Measurements from ENCODE around the gene EDNRA. TPM values are rescaled to one million over a fixed set of nuclear protein-coding genes. Genes with fewer than 3 reads are reported as not detected.

Gene EDNRA
- total RNA-seq, 1 experiment from 2014 or later = not detected

GRCh38 chr4:147542229-147542990 is 61.5 kb downstream of the EDNRA start:
- H3K4me1 ChIP-seq (replicated peaks; ENCODE audit: insufficient read depth) = no peaks in the 10 kb centered on the region
- ChIA-PET POLR2A (ENCODE audit: unreplicated experiment) (no interaction called here), CTCF (no interaction called here)
- no peaks in the 10 kb centered on the region for H3K9me2 ChIP-seq (ENCODE audit: insufficient read depth)
- DNase-seq = peak in 1 of 2 experiments; percentile 40
- H3K4me2 ChIP-seq = peak overlapping the region; percentile 34; the same call in 1 of the 2 replicates
- H4K20me1 ChIP-seq (ENCODE audit: insufficient read depth) = no peaks in the 10 kb centered on the region
- H3K36me3 ChIP-seq (ENCODE audit: low read depth) = no peaks in the 10 kb centered on the region
- H3K4me3 ChIP-seq = no peak overlapping the region
- intact Hi-C loops (cut with micrococcal nuclease; ENCODE audit: unreplicated experiment) = no loop called here
- no peak for TF ChIP-seq CTCF (conservative IDR thresholded peaks at IDR 0.05)
- TF ChIP-seq EZH2 (IDR thresholded peaks at IDR 0.05; ENCODE audit: low read depth) = no peak
- H3K27me3 ChIP-seq (ENCODE audit: insufficient read depth, low read depth) = no peaks in the 10 kb centered on the region
- no peak overlapping the region for H3K27ac ChIP-seq
- no peak overlapping the region for H2AFZ ChIP-seq
- H3K9me3 ChIP-seq (ENCODE audit: insufficient read depth, low read depth) = no peaks in the 10 kb centered on the region
- H3F3A ChIP-seq (ENCODE audit: insufficient read depth, low read depth) = no peaks in the 10 kb centered on the region
- TSS peak; percentile 52 for BruUV-seq (replicated peaks)
- H3K79me2 ChIP-seq (ENCODE audit: low read depth) = no peaks in the 10 kb centered on the region

GRCh38 chr4:147543034-147543433 is 62.1 kb downstream of the EDNRA start:
- H3K36me3 ChIP-seq (ENCODE audit: low read depth) = no peaks in the 10 kb centered on the region
- H4K20me1 ChIP-seq (ENCODE audit: insufficient read depth) = no peaks in the 10 kb centered on the region
- no peaks in the 10 kb centered on the region for H3K27me3 ChIP-seq (ENCODE audit: insufficient read depth, low read depth)
- POLR2A ChIA-PET (ENCODE audit: unreplicated experiment) = no interaction called here
- BruUV-seq (replicated peaks) = no TSS peak
- no peak overlapping the region for H3K27ac ChIP-seq
- H3K4me2 ChIP-seq = peak overlapping the region; percentile 34; the same call in 1 of the 2 replicates
- no peaks in the 10 kb centered on the region for H3K4me1 ChIP-seq (replicated peaks; ENCODE audit: insufficient read depth)
- no peaks in the 10 kb centered on the region for H3K79me2 ChIP-seq (ENCODE audit: low read depth)
- no peaks in the 10 kb centered on the region for H3K9me3 ChIP-seq (ENCODE audit: insufficient read depth, low read depth)
- H3K9me2 ChIP-seq (ENCODE audit: insufficient read depth) = no peaks in the 10 kb centered on the region
- no peak overlapping the region for H2AFZ ChIP-seq
- no peak overlapping the region for H3K4me3 ChIP-seq
- no peaks in the 10 kb centered on the region for H3F3A ChIP-seq (ENCODE audit: insufficient read depth, low read depth)
- peak in 1 of 2 experiments; percentile 38 for DNase-seq
- intact Hi-C loops (cut with micrococcal nuclease; ENCODE audit: unreplicated experiment) = no loop called here
- CTCF ChIA-PET = interaction anchor here (0.6 kb wide), 1 partner anchor 184 kb away, joined by 3 read pairs; no protein-coding TSS in a partner anchor
- TF ChIP-seq EZH2 (IDR thresholded peaks at IDR 0.05; ENCODE audit: low read depth) (no peak), CTCF (conservative IDR thresholded peaks at IDR 0.05) (no peak)

GRCh38 chr4:147546349-147546748 is 65.5 kb downstream of the EDNRA start:
- BruUV-seq (replicated peaks) = no TSS peak
- no peaks in the 10 kb centered on the region for H3K9me3 ChIP-seq (ENCODE audit: insufficient read depth, low read depth)
- no peak overlapping the region for H3K27ac ChIP-seq
- TF ChIP-seq EZH2 (IDR thresholded peaks at IDR 0.05; ENCODE audit: low read depth) (no peak), CTCF (conservative IDR thresholded peaks at IDR 0.05) (no peak)
- H3K36me3 ChIP-seq (ENCODE audit: low read depth) = no peaks in the 10 kb centered on the region
- H4K20me1 ChIP-seq (ENCODE audit: insufficient read depth) = no peaks in the 10 kb centered on the region
- H3K9me2 ChIP-seq (ENCODE audit: insufficient read depth) = no peaks in the 10 kb centered on the region
- no peaks in the 10 kb centered on the region for H3F3A ChIP-seq (ENCODE audit: insufficient read depth, low read depth)
- no peak overlapping the region for H3K4me3 ChIP-seq
- ChIA-PET CTCF (no interaction called here), POLR2A (ENCODE audit: unreplicated experiment) (interaction anchor here (0.6 kb wide), 1 partner anchor 53 kb away, joined by 3 read pairs; no protein-coding TSS in a partner anchor)
- no peak for DNase-seq
- H3K4me1 ChIP-seq (replicated peaks; ENCODE audit: insufficient read depth) = no peaks in the 10 kb centered on the region
- no peak overlapping the region for H2AFZ ChIP-seq
- intact Hi-C loops (cut with micrococcal nuclease; ENCODE audit: unreplicated experiment) = no loop called here
- H3K27me3 ChIP-seq (ENCODE audit: insufficient read depth, low read depth) = no peaks in the 10 kb centered on the region
- H3K79me2 ChIP-seq (ENCODE audit: low read depth) = no peaks in the 10 kb centered on the region
- no peak overlapping the region for H3K4me2 ChIP-seq
